HG02870 (cell line): ENCODE data around the gene ZNF420.

Experiments used
- ATAC-seq: cut with Tn5 transposase; IDR thresholded peaks from one replicate; pipeline ENCODE4 v1.9.1; 2021; ENCODE audit warnings: mild to moderate bottlenecking, moderate library complexity; ENCODE audit not compliant: unreplicated experiment

The ZNF420 gene

DNA sequence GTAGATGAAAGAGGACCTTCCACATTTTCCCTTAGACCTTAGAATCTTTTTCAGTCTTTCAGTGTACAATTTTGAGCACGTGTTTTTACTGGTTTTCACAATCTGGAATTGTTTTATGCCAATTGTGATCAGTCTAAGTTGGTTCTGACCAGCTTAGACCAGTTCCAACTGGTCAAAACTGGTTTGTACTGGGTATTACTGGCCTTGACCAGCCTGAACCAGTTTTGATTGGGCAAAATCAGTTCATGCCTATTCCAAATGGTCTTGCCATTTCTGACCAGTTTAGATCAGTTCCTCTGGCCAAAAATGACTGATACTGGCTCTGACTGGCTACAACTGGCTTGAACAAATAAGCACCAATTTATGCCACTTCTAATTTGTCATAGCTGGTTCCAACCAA is 57.9 kb downstream of the ZNF420 start:
- no peak for ATAC-seq

DNA sequence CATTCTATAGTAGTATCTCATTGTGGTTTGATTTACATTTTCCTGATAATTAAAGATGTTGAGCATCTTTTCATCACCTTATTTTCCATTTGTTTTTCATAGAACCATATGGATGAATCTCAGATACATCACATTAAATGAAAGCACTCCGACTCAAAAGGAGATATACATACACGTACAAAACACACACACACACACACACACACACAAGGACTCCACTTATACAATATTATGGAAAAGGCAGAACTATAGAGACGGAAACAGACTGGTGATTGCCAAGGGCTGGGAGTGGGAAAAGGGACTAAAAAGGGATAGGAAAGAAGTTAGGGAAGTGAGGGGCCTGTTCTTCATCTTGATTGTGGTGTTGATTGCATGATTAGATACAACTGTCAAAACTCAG is 70.0 kb downstream of the ZNF420 start:
- ATAC-seq: no peak

DNA sequence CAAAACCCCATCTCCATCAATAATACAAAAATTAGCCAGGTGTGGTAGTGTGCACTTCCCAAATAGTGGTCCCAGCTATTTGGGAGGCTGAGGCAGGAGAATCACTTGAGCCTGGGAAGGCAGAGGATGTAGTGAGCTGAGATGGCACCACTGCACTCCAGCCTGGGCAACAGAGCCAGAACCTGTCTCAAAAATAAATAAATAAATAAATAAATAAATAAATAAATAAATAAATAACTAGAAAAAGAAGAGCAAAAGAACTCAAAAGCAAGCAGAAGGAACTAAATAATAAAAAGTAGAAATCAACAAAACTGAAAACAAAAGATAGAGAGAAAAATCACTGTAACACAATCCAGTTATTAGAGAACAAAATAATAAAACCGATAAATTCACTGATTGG is 81.9 kb downstream of the ZNF420 start:
- no peak for ATAC-seq

DNA sequence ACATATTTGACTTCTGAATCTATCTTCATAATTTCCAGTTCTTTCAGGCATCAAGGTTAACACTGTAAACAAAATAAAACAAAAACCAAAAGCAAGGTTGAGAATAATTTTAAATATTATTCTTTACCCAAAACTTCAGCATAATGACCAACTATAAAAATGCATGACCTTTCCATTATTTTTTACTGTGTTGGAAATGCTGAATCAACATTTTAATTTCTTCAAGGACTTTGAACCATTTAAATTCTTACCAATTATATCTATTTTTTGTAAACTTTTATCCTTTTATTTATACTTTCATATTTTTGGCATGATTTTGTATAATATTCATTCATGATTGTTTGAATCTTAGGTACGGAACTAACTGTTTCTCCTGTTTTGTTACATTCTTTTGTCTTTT is 87.4 kb downstream of the ZNF420 start:
- ATAC-seq: no peak

DNA sequence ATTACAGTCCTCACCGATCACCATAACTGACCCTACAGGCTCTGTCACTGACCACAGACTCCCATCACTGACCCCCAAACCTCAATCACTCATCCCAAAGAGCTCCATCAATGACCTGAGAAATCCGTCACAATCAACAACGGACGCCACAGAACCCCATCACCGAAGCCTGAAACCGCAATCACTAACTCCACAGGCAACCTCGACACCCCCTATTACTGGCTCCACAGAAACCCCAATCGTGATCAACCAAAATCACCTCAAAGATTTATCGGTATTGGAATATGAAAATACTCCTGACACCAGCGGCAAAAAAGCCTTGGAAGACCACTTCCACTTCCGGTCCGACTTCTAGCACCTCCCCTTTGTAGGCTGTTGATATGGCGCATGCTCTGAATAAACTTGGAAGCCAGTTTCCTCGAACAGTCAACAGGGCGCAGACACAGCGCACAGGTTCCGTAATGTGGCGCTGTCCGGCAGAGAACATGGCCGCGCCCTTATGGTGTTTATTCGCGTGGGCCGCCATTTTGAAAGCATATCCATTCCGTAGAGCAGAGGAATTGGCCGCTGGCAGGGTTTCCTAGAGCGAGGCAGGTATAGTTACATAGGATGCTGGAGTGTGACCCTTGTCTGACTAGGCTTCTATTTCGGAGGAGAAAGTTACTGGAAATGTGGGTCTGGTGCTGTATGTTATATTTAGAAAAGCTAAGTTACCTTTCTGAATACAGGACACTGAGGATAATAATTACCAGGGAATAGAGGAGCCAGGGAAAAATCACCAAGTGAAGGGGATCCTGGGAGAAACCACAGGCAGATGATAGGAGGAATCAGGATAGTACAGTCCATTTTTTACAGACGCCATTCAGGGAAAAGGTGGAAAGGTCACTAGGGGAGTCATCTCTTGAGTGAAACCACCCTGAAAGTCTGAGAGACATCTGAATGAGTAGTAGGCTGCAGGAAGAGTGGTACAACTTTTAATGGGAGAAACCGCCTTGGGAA is 94.4 kb downstream of the ZNF420 start, which contains the start of gene ZNF585A:
Gene ZNF585A (minus strand): TSS at position 328 of the 999 bp plus-strand sequence. CDS start 2,785 bp downstream, outside the sequence.
- peak; percentile 94 for ATAC-seq
